Measurements from ENCODE around the gene OPRM1. TPM values are rescaled to one million over a fixed set of nuclear protein-coding genes. Genes with fewer than 3 reads are reported as not detected.

The OPRM1 gene
- total RNA-seq, 2 donors from 2014 or later = not detected

GRCh38 chr6:154247119-154247861, 208.2 kb downstream of the OPRM1 start:
- no peaks in the 10 kb centered on the region for H3K9me3 ChIP-seq
- no peak for TF ChIP-seq CTCF (IDR thresholded peaks at IDR 0.05)
- H3K4me1 ChIP-seq (ENCODE audit: control insufficient read depth in 1 of 2, low read depth in 2 of 2) = no peaks in the 10 kb centered on the region
- DNase-seq (ENCODE audit: low spot score) = no peak
- no peaks in the 10 kb centered on the region for H3K27me3 ChIP-seq (replicated peaks; ENCODE audit: insufficient read depth)
- no peak for ATAC-seq (ENCODE audit: insufficient number of reproducible peaks, low FRiP score, low read depth)
- peak overlapping the region; percentile 46 for H3K4me3 ChIP-seq
- H3K27ac ChIP-seq = no peak overlapping the region
- H3K36me3 ChIP-seq = no peaks in the 10 kb centered on the region

- no peak for DNase-seq (ENCODE audit: low spot score)
These were observed 210.7 kb downstream of the OPRM1 start for GRCh38 chr6:154249499-154250298.

GRCh38 chr6:154251116-154251515, 212.1 kb downstream of the OPRM1 start:
- ATAC-seq (ENCODE audit: insufficient number of reproducible peaks, low FRiP score, low read depth) (no peak), DNase-seq (ENCODE audit: low spot score) (no peak)
- Histone ChIP-seq H3K9me3 (no peaks in the 10 kb centered on the region), H3K36me3 (no peaks in the 10 kb centered on the region), H3K27ac (no peak overlapping the region), H3K4me1 (ENCODE audit: control insufficient read depth in 1 of 2, low read depth in 2 of 2) (no peaks in the 10 kb centered on the region), H3K27me3 (replicated peaks; ENCODE audit: insufficient read depth) (no peaks in the 10 kb centered on the region), H3K4me3 (no peak overlapping the region)
- no peak for TF ChIP-seq CTCF (IDR thresholded peaks at IDR 0.05)

More at GRCh38 chr6:154249499-154250298, 210.7 kb downstream of the OPRM1 start:
- Histone ChIP-seq H3K9me3 (no peaks in the 10 kb centered on the region), H3K27ac (no peak overlapping the region), H3K27me3 (replicated peaks; ENCODE audit: insufficient read depth) (no peaks in the 10 kb centered on the region), H3K36me3 (no peaks in the 10 kb centered on the region), H3K4me3 (no peak overlapping the region), H3K4me1 (ENCODE audit: control insufficient read depth in 1 of 2, low read depth in 2 of 2) (no peaks in the 10 kb centered on the region)
- TF ChIP-seq CTCF (IDR thresholded peaks at IDR 0.05) = no peak
- no peak for ATAC-seq (ENCODE audit: insufficient number of reproducible peaks, low FRiP score, low read depth)

- Histone ChIP-seq H3K27me3 (replicated peaks; ENCODE audit: insufficient read depth) (no peaks in the 10 kb centered on the region), H3K36me3 (no peaks in the 10 kb centered on the region), H3K4me3 (no peak overlapping the region), H3K27ac (no peak overlapping the region), H3K4me1 (ENCODE audit: control insufficient read depth in 1 of 2, low read depth in 2 of 2) (no peaks in the 10 kb centered on the region), H3K9me3 (no peaks in the 10 kb centered on the region)
- no peak for TF ChIP-seq CTCF (IDR thresholded peaks at IDR 0.05)
- ATAC-seq (ENCODE audit: insufficient number of reproducible peaks, low FRiP score, low read depth) (no peak), DNase-seq (ENCODE audit: low spot score) (no peak)
These were observed 213.6 kb downstream of the OPRM1 start for GRCh38 chr6:154252678-154253077.

- TF ChIP-seq CTCF (IDR thresholded peaks at IDR 0.05) = no peak
- no peak overlapping the region for H3K4me3 ChIP-seq
- H3K27ac ChIP-seq = no peak overlapping the region
- no peaks in the 10 kb centered on the region for H3K4me1 ChIP-seq (ENCODE audit: control insufficient read depth in 1 of 2, low read depth in 2 of 2)
- H3K27me3 ChIP-seq (replicated peaks; ENCODE audit: insufficient read depth) = no peaks in the 10 kb centered on the region
- no peak for DNase-seq (ENCODE audit: low spot score)
- ATAC-seq (ENCODE audit: insufficient number of reproducible peaks, low FRiP score, low read depth) = no peak
- no peaks in the 10 kb centered on the region for H3K36me3 ChIP-seq
- no peaks in the 10 kb centered on the region for H3K9me3 ChIP-seq
These were observed 218.0 kb downstream of the OPRM1 start for GRCh38 chr6:154257067-154257466.

Measured in thoracic aorta (tissue), 2 donors.